GM12865 (cell line): ENCODE results near the gene PIERCE2.

ENCODE experiments used
- DNase-seq: peaks from one replicate; pipeline ENCODE4 v3.0.0; 2010; ENCODE audit warnings: low read depth
- H3K4me3 ChIP-seq: 2 replicates; pipeline ENCODE4 v1.5.1; 2011; ENCODE audit warnings: mild to moderate bottlenecking, low read depth, low read length, control low read depth
- CTCF ChIP-seq: IDR thresholded peaks from 2 replicates; pipeline ENCODE4 v1.5.1; 2011; ENCODE audit warnings: low read length, control low read depth, low read depth, inconsistent platforms; ENCODE audit not compliant: insufficient read depth; ENCODE audit errors: missing control alignments

Gene PIERCE2, protein sequence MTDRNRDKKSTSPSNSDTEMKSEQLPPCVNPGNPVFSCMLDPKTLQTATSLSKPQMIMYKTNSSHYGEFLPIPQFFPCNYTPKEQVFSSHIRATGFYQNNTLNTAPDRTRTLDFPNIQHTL

GRCh38 chr15:55408012-55408928, at the start of gene PIERCE2, which contains the start of gene CCPG1:
PIERCE2 (plus strand) TSS chr15:55408495; CDS start chr15:55408769, 274 bp downstream.
CCPG1 (minus strand) TSS chr15:55408359; CDS start chr15:55389424, 18,935 bp downstream.
- H3K4me3 ChIP-seq = peak within 1 kb of the TSS; percentile 75
- TF ChIP-seq CTCF = peak; percentile 67
- DNase-seq = peak; percentile 97

DNA sequence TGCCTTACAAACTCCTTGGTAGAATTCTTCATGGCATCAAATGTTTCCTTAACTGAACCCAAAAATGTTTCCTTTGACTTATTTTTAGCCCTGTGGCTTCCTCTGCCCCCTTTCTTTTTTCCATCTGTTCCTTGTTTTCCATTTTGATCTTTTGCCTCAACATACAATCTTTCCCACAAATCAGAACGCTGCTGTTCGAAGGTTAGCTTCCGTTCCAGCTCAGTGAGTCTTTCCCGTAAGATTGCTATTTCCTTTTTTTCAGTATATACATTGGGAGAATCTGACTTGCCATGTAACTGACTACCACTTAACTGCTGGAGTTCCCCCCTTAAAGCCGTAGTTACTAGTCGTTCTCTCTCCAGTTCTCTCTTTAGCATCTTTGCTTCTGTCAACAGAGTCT, 48.0 kb upstream of the PIERCE2 start:
- no peak overlapping the region for H3K4me3 ChIP-seq
- DNase-seq = no peak
- TF ChIP-seq CTCF = no peak

GRCh38 chr15:55361048-55361447, 47.2 kb upstream of the PIERCE2 start:
- no peak overlapping the region for H3K4me3 ChIP-seq
- no peak for TF ChIP-seq CTCF

DNA sequence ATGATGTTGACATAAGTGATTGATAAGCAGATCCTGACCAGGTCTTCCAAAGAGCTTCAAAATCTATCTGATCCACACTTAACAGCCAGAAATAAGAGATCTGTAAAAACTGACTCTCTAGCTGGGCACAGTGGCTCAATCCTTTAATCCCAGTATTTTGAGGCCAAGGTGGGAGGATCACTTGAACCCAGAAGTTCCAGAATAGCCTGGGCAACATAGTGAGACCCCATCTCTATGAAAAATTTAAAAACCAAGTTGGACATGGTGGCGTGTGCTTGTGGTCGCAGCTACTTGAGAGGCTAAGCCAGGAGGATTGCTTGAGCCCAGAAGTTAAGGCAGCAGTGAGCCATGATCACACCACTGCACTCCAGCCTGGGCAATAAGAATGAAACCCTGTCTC, 45.7 kb upstream of the PIERCE2 start:
- H3K4me3 ChIP-seq = no peak overlapping the region
- no peak for TF ChIP-seq CTCF
- DNase-seq = no peak

More at GRCh38 chr15:55361048-55361447, 47.2 kb upstream of the PIERCE2 start:
- DNase-seq = no peak

- TF ChIP-seq CTCF = no peak
- H3K4me3 ChIP-seq = no peak overlapping the region
- DNase-seq = no peak
Observed at GRCh38 chr15:55366981-55367380, 41.3 kb upstream of the PIERCE2 start.

GRCh38 chr15:55372701-55373440, 35.4 kb upstream of the PIERCE2 start:
- H3K4me3 ChIP-seq = 0 out of 2 replicates have a peak overlapping the region, but pooled peaks have one; percentile 6
- TF ChIP-seq CTCF = no peak
- DNase-seq = peak; percentile 49
